Kidney (tissue), 14 donors: ENCODE results near the gene OR51Q1. TPM values are rescaled to one million over a fixed set of nuclear protein-coding genes. Genes with fewer than 3 reads are reported as not detected.

Experiments used
- DNase-seq, 5 donors: peaks; one replicate each; pipeline ENCODE4 v3.0.0-alpha.2; 2013 to 2020
- FAIRE-seq: peaks from 2 replicates; lab custom pipeline; 2012; peaks lifted over from hg19 to GRCh38; lab: Jason Lieb, UNC
- H3K27ac ChIP-seq, 2 donors: one replicate each; pipeline ENCODE4 v1.7.0; 2013; ENCODE audit warnings: low read depth in 2 of 2, low read length in 2 of 2, inconsistent platforms in 1 of 2
- H3K27me3 ChIP-seq: one replicate; pipeline ENCODE4 v1.7.1; 2013; ENCODE audit warnings: low read length, inconsistent platforms; ENCODE audit not compliant: control insufficient read depth, insufficient read depth
- H3K36me3 ChIP-seq, 3 donors: one replicate each; pipeline versions ENCODE4 v1.7.0 to v1.7.1; 2013; ENCODE audit warnings: low read length in 3 of 3, control low read depth in 1 of 3, inconsistent platforms in 1 of 3; ENCODE audit not compliant: insufficient read depth in 3 of 3, control insufficient read depth in 2 of 3
- H3K4me1 ChIP-seq, 3 donors: one replicate each; pipeline versions ENCODE4 v1.7.0 to v1.7.1; 2013; ENCODE audit warnings: low read length in 3 of 3, inconsistent platforms in 1 of 3, low read depth in 1 of 3; ENCODE audit not compliant: control insufficient read depth in 2 of 3, insufficient read depth in 2 of 3
- H3K4me3 ChIP-seq, 3 donors: one replicate each; pipeline versions ENCODE4 v1.7.0 to v1.8.1; 2013; ENCODE audit warnings: low read length in 3 of 3, control low read depth in 1 of 3, inconsistent platforms in 1 of 3
- H3K9ac ChIP-seq, 3 donors: one replicate each; pipeline versions ENCODE4 v1.7.0 to v1.7.1; 2013; ENCODE audit warnings: low read length in 3 of 3, control low read depth in 1 of 3, inconsistent platforms in 1 of 3
- H3K9me3 ChIP-seq, 3 donors: one replicate each; pipeline versions ENCODE4 v1.7.0 to v1.7.1; 2013; ENCODE audit warnings: low read length in 3 of 3, control low read depth in 1 of 3, inconsistent platforms in 1 of 3; ENCODE audit not compliant: control insufficient read depth in 2 of 3, insufficient read depth in 1 of 3
- intact Hi-C: fragments of 100-400 bp; cut with DNase I; formaldehyde crosslinking; loops from one replicate; pipeline ENCODE4 v1.11.1; 2022
- polyA plus RNA-seq: library from polyadenylated mRNA; stranded (reverse); fragments of 350-450 nt; fragmentation: Illumina TruSeq; extraction: RNeasy Lipid Tissue Mini Kit (QIAGEN cat#74804); gene quantifications from one replicate; pipeline ENCODE4 v1.2.3, GENCODE V29; 2014; ENCODE audit warnings: low read depth, low replicate concordance; ENCODE audit not compliant: insufficient read depth
- total RNA-seq: library from RNA; stranded (reverse); fragmentation: NEBNext Ultra II Directional; extraction: Animal tissue kit (Norgen Biotek cat#: 25700); gene quantifications from one replicate; pipeline ENCODE4 v1.2.1, GENCODE V29; 2021
- TF ChIP-seq, protein P1 (sequence below): IDR thresholded peaks from 3 replicates; pipeline ENCODE4 v1.5.1; 2012; ENCODE audit warnings: mild to moderate bottlenecking, moderate library complexity, borderline replicate concordance; ENCODE audit not compliant: insufficient read depth; ENCODE audit errors: extremely low read depth
- donor health status: control.
- donor health status: control.
- donor health status: control.
- donor health status: control.
- donor health status: control.
- donor health status: DM: yes; HTN: yes; CAD: no.
- donor health status: Normal renal cell carcinoma (clear cell type).

The OR51Q1 gene
- total and polyA plus RNA-seq, 2 donors from 2014 or later = not detected

DNA sequence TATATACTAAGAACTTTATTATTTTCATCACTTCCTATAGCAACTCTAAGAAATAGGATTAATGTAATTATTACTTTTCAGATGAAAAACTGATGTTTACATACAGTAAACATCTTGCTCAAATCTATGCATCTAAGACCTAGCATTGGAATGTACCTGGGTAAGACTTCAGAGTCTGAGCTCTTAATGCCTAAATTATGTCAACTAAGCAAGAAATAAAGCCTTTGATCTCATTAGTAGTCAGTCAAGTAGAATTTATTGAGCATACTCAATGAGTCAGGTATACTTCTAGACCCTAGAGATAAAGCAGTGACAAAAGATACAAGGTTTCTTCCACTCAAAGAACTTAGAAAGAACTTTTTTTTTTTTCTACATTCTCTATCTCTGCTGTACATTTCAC lies 16.7 kb upstream of the OR51Q1 start:
- H3K27ac ChIP-seq = no peak overlapping the region
- H3K9ac ChIP-seq = no peak overlapping the region
- no peaks in the 10 kb centered on the region for H3K36me3 ChIP-seq
- intact Hi-C loops = no loop called here
- H3K4me1 ChIP-seq = no peaks in the 10 kb centered on the region
- FAIRE-seq = no peak
- H3K4me3 ChIP-seq = no peak overlapping the region
- DNase-seq = no peak
- H3K9me3 ChIP-seq = no peaks in the 10 kb centered on the region
- no peaks in the 10 kb centered on the region for H3K27me3 ChIP-seq
- TF ChIP-seq, protein P1, sequence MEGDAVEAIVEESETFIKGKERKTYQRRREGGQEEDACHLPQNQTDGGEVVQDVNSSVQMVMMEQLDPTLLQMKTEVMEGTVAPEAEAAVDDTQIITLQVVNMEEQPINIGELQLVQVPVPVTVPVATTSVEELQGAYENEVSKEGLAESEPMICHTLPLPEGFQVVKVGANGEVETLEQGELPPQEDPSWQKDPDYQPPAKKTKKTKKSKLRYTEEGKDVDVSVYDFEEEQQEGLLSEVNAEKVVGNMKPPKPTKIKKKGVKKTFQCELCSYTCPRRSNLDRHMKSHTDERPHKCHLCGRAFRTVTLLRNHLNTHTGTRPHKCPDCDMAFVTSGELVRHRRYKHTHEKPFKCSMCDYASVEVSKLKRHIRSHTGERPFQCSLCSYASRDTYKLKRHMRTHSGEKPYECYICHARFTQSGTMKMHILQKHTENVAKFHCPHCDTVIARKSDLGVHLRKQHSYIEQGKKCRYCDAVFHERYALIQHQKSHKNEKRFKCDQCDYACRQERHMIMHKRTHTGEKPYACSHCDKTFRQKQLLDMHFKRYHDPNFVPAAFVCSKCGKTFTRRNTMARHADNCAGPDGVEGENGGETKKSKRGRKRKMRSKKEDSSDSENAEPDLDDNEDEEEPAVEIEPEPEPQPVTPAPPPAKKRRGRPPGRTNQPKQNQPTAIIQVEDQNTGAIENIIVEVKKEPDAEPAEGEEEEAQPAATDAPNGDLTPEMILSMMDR = no peak

DNA sequence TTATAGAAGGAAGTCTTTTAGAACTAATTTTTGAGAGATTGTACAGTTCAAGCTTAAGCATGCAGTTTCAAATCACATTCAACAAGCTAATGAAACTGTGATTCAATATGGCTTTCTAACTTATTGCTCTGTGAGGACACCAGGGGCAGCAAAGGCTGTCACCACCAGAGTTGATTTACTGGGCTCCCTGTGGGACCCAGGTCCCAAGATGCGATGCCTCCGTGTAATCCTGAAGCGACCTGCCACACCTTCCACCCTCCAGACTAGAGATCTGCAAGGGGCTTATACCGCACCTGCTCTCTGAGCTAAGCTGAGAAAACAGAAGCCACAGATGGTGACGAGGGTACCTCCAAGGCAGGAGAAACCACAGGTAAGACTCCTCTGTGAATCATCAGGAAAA lies 918 bp upstream of the OR51Q1 start:
- Histone ChIP-seq H3K9me3 (no peaks in the 10 kb centered on the region), H3K27ac (no peak overlapping the region), H3K4me1 (no peaks in the 10 kb centered on the region), H3K4me3 (no peak overlapping the region), H3K27me3 (no peaks in the 10 kb centered on the region), H3K9ac (no peak overlapping the region), H3K36me3 (no peaks in the 10 kb centered on the region)
- intact Hi-C loops = no loop called here
- DNase-seq (no peak), FAIRE-seq (no peak)
- TF ChIP-seq, protein P1 = no peak

DNA sequence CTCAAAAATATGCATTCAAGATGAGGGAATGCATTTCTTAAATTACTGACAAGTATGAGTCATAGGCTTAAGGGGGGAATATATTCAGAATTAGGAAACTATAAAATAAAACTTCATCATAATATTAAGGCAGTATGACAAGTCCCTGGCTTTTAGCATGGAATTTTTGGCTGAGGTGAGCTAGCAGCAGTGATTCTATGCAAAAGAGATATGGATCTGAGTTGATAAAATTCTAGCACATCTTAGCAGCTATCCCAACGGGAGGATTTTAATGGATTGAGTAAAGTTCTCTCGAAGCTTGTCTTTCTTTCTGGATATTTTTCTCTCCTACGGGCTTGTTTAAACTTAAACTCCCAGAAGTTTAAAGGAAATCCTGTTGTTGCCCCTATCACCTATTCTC lies 1.2 kb downstream of the OR51Q1 start:
- no peak for FAIRE-seq
- intact Hi-C loops = no loop called here

More for the DNA sequence above, 1.2 kb downstream of the OR51Q1 start:
- Histone ChIP-seq H3K27ac (no peak overlapping the region), H3K9ac (no peak overlapping the region), H3K9me3 (no peaks in the 10 kb centered on the region), H3K4me1 (no peaks in the 10 kb centered on the region), H3K4me3 (no peak overlapping the region), H3K27me3 (no peaks in the 10 kb centered on the region), H3K36me3 (no peaks in the 10 kb centered on the region)
- no peak for DNase-seq
- TF ChIP-seq, protein P1 = no peak
